ENCODE results near the gene CDKN2AIP. TPM values are rescaled to one million over a fixed set of nuclear protein-coding genes. Genes with fewer than 3 reads are reported as not detected.

The CDKN2AIP gene
- total RNA-seq, 1 experiment from 2014 or later: 6.4 TPM

- POLR2A ChIA-PET: no interaction called here
- Histone ChIP-seq H3K4me1 (ENCODE audit: control insufficient read depth in 1 of 2, insufficient read depth in 2 of 2, low read length in 2 of 2) (peaks cover 6 to 25% of the 10 kb centered on the region in 2 experiments; a peak in 3 of 4 replicates), H3K9ac (ENCODE audit: low read length) (peak overlapping the region; percentile 55), H3K27me3 (ENCODE audit: insufficient read depth, low read length) (no peaks in the 10 kb centered on the region), H3K27ac (ENCODE audit: low read depth, low read length) (no peak overlapping the region; the same call in 1 of the 2 replicates), H3K9me3 (ENCODE audit: control insufficient read depth in 1 of 2, insufficient read depth in 1 of 2, low read depth in 1 of 2, low read length in 2 of 2) (no peaks in the 10 kb centered on the region), H4K20me1 (ENCODE audit: insufficient read depth) (no peaks in the 10 kb centered on the region), H3K79me2 (ENCODE audit: insufficient read depth, low read length) (no peaks in the 10 kb centered on the region), H3K4me2 (ENCODE audit: low read length) (peak overlapping the region; percentile 79), H2AFZ (ENCODE audit: low read depth, low read length, poor library complexity, severe bottlenecking) (peak overlapping the region; percentile 45), H3K9me2 (ENCODE audit: insufficient read depth) (no peaks in the 10 kb centered on the region), H3K36me3 (ENCODE audit: control insufficient read depth in 1 of 2, insufficient read depth in 2 of 2, low read length in 2 of 2) (no peaks in the 10 kb centered on the region), H3K4me3 (replicated peaks in 1 of 2; ENCODE audit: low read depth in 1 of 2, low read length in 2 of 2) (peak overlapping the region; percentile 26 to 52)
- BruUV-seq (replicated peaks): no TSS peak
- ATAC-seq: peak; percentile 92
- intact Hi-C loops (cut with micrococcal nuclease): no loop called here
- no peak for DNase-seq (ENCODE audit: low read depth, low spot score)
- RAD21 ChIA-PET (ENCODE audit: low non-redundant PET in 1 of 2, low total read pairs in 2 of 2, uncharacterized antibody in 2 of 2, unreplicated experiment in 2 of 2): no interaction called here
- CTCF ChIA-PET: no interaction called here
- TF ChIP-seq SP1 (IDR thresholded peaks at IDR 0.05; ENCODE audit: low read depth) (no peak), EGR1 (IDR thresholded peaks at IDR 0.05; ENCODE audit: low read depth) (peak; percentile 90), SIN3A (IDR thresholded peaks at IDR 0.05; ENCODE audit: low read depth) (no peak), POLR2AphosphoS5 (IDR thresholded peaks at IDR 0.05; ENCODE audit: low read depth, low read length) (0 out of 2 replicates have a peak, but pooled peaks have one; percentile 21), ZBTB33 (IDR thresholded peaks at IDR 0.05; ENCODE audit: extremely low read depth, insufficient replicate concordance, low read length) (no peak), CTCF (IDR thresholded peaks at IDR 0.05 in 2 of 3, conservative IDR thresholded peaks at IDR 0.05 in 1 of 3; ENCODE audit: borderline replicate concordance in 1 of 3, insufficient read depth in 1 of 3, low read depth in 2 of 3, low read length in 2 of 3) (peak; percentile 15 to 44 (median 28); a peak in 3 of 6 replicates), RAD21 (IDR thresholded peaks at IDR 0.05; ENCODE audit: low read depth) (peak; percentile 56)
Measured at GRCh38 chr4:183398298-183399125, 45.9 kb upstream of the CDKN2AIP start.
